HG03521 (cell line): ENCODE data around the gene DDX1.
"Not testable (repeated sequence)": the region's sequence is repeated elsewhere in the genome, so short reads cannot be mapped to it uniquely, and the experiment has no call there.

Experiments
- ATAC-seq: cut with Tn5 transposase; IDR thresholded peaks from one replicate; pipeline ENCODE4 v1.9.1; 2021; ENCODE audit warnings: mild to moderate bottlenecking, moderate library complexity; ENCODE audit not compliant: unreplicated experiment

DDX1 gene

DNA sequence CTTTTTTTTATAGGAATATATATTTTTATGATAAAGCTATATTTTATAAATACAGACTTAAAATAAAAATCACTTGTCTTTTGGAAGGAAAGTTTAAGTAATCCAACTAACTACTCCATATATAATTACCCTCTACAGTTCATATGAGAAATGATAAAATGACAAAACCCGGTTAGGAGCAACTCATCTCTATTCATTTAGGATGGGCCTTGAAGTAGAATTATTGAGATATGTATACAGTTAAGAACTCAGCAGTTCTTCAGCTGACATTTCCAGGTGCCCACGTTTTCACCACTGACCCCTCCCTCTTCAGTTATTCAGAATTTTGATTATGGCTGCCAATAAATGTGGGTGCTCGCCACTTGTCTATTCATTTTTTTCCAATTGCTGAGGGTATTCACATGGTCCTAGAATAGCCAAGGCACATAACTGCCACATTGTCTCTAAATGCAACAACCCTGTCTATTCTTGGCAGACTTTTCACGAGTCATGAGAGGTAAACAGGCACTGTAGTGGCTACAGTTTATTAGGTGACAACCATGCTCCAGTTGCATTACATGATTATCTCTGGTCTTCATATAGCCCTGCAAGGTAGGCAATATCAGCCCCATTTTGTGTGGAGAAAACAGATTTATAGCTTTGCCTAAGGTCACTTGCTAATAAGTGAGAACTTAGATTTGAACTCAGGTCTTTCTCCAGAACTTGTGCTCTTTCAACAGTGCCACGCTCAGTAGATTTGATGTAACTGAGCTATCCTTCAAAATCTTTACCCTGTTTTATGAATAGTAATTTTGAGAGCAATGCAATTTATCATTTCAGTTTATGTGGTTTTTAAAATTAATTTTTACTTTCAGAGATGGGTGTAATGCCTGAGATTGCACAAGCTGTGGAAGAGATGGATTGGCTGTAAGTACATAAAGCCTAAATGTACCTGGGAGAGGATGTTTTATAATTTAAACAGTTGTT lies 2.9 kb downstream of the DDX1 start:
- ATAC-seq, result no peak

GRCh38 chr2:15595342-15595905 lies 3.8 kb downstream of the DDX1 start:
- ATAC-seq, result no peak

DNA sequence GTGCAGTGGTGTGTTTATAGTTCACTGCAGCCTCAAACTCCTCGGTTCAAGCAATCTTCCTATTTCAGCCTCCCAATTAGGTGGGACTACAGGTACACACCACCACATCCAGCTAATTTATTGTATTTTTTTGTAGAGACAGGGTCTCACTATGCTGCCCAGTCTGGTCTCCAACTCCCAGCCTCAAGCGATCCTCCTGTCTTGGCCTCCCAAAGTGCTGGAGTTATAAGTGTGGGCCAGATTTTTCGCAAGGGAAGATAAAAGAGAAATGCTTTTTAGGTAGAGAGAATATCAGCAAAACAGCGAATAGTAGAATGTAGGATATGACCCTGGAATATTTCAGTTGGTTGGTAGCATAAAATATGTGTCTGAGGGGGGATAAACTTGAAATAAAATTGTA lies 4.3 kb downstream of the DDX1 start:
- no peak for ATAC-seq

DNA sequence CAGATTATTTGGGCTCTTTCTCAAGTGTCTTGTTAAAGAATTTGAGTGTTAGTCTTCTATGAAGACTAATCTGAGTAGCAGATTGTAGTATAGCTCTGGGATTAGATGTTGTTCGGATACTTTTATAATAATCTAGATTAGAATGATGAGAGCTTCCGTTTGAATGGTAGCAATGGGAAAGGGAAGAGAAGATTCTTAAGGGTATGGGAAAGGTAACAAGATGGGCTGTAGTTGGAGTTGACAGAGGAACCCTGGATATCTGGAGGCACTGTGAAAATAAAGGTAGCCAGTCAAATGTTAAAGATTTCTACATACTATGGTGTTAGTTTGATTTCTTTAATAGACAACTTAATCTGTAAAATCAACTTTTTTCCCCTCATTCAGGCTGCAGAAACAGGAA lies 4.7 kb downstream of the DDX1 start:
- no peak for ATAC-seq

DNA sequence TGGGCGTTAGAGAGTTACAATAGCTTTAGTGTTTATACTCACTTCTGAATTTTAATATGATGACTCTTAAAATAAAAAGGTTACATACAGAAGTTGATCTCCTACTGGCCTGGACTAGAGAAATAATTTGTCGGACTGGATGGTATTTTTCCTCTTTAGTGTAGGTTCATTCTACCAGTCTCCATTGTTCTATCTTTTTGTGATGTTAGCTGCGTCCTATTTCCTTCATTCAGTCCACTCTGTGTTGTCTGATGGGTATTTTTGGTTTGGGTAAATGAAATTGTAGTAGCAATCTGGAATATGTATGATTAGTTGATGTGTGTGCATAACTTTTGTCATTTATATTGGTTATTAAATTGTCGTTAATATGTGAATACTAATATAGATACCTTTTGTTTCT lies 5.3 kb downstream of the DDX1 start:
- ATAC-seq, result no peak

DNA sequence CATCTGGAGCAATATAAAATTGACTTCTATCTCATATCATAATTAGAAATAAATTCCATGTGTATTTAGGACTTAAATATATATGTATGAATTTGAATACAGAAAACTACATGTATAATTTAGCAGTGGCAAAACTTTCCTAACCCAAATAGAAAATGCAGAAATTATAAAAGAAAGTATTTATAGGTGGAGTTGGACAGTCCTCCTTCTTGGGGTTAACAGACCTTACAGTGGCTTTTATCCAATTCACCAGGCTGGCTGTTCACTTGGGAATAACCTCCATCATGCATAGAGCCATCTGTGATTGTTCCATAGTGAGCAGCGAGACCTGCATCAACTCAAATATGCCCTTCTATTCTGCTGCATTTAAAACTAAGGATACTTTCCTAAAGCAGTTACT lies 8.3 kb downstream of the DDX1 start:
- ATAC-seq, result no peak

- ATAC-seq, result no peak
Observed at GRCh38 chr2:15601681-15602080, 10.0 kb downstream of the DDX1 start.

GRCh38 chr2:15602393-15602792 lies 10.7 kb downstream of the DDX1 start:
- ATAC-seq, result no peak

GRCh38 chr2:15603044-15603765 lies 11.5 kb downstream of the DDX1 start:
- no peak for ATAC-seq

DNA sequence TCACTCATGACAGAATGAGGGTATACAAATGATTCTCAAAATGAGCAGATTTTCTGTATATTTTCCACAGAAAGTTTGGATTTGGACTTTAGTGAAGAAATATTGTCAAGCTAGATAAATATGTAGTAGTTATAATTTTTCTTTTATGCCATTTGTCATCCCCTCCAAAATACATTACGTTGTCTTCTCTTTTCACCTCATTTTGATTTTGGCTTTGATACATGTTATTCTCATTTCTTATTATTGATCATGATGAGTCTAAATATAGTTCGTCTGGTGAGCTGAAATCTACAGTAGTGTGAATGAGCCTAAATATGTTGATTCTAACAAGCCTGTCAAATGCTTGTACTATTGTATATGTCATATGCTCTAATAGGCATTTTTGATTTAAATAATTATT lies 12.3 kb downstream of the DDX1 start:
- ATAC-seq, result no peak

DNA sequence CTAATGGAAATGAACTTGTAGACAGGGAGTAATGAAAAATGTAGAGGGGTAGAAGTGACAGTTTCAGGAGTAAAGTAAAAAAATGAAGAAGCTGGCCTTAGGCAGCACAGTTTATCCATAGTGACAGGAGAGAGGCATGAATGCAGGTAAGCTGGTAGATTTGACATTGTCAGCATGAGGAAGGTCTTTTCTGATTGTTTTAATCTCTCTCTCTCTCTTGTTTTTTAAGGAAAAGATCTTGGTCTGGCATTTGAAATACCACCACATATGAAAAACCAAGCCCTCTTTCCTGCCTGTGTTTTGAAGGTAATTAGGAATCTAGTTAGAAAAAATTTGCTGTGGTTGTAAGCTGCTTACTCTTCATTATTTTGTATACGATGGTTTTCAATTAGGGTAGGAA lies 14.1 kb downstream of the DDX1 start:
- no peak for ATAC-seq

DNA sequence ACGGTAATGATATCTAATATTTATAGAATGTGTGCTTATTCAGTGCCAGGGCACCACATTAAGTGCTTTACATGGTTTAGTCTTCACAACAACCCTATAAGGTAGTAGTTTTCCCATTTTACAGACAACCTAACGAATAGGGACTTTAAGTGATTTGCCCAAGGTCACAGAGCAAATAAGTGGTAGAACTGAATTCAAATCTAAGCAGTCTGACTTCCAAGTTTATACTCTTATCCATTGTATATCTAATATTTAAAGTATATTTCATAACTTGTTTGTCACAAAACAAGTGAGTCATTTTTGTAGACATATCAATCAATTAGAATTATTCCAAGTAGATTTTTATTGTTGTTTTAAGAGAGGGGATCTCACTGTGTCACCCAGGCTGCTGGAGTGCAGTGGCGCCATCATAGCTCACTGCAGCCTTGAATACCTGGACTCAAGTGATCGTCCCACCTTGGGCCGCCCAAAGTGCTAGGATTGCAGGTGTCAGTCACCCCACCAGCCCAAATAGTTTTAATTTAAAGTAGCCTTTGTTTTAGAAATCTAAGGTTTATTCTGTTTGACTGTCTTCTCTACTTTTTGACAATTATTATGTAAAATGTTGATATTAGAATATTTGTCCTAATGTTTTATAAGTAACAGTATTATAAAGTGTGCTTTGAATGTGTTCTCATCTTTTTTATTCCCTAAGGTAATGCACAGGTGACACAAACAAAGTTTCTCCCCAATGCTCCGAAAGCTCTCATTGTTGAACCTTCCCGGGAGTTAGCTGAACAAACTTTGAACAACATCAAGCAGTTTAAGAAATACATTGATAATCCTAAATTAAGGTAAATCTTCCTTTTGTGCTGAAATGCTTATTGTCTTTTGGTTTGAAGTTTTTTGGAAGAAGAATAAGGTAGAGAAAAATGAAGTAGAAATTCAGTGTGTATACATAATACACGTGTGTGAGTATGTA lies 15.1 kb downstream of the DDX1 start:
- no peak for ATAC-seq

DNA sequence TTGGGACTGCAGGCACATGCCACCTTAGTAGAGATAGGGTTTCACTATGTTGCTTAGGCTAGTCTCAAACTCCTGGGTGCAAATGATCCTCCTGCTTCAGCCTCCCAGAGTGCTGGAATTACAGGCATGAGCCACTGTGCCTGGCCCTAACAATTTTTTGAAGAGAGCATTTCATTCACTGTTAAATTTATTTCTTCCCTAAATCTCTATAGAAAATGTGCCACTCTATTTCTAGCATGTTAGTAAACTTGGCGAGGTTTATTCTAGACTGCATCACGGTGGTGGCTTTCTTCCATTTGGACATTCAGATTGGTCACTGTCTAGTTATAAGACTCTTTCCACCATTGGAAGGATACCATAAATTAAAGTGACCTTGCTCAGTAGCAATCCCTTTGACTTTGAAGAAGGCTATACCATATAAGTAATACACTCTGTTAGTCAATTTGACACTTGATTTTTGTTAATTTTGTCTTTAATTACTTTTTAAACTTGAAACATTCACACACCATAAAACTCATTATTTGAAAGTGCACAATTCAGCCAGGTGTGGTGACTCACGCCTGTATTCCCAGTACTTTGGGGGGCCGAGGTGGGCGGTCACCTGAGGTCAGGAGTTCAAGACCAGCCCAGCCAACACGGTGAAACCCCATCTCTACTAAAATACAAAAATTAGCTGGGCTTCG lies 16.2 kb downstream of the DDX1 start:
- ATAC-seq, result no peak

DNA sequence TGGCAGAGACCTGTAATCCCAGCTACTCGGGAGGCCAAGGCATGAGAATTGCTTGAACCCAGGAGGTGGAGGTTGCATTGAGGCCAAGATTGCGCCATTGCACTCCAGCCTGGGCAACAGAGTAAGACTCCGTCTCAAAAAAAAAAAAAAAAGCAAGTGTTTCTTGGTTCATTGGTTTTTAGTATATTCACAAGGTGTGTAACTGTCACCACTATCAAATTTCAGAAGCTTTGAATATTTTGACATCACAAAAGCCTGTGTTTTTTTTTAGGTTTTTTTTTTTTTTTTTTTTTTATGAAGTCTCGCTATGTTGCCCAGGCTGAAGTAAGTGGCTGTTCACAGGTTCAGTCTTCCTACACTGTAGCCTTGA lies 16.7 kb downstream of the DDX1 start:
- ATAC-seq, result no peak

GRCh38 chr2:15609341-15610042 lies 17.8 kb downstream of the DDX1 start:
- ATAC-seq, result no peak

GRCh38 chr2:15610430-15610952 lies 18.8 kb downstream of the DDX1 start:
- no peak for ATAC-seq

GRCh38 chr2:15612101-15612500 lies 20.4 kb downstream of the DDX1 start:
- ATAC-seq, result not testable (repeated sequence)

DNA sequence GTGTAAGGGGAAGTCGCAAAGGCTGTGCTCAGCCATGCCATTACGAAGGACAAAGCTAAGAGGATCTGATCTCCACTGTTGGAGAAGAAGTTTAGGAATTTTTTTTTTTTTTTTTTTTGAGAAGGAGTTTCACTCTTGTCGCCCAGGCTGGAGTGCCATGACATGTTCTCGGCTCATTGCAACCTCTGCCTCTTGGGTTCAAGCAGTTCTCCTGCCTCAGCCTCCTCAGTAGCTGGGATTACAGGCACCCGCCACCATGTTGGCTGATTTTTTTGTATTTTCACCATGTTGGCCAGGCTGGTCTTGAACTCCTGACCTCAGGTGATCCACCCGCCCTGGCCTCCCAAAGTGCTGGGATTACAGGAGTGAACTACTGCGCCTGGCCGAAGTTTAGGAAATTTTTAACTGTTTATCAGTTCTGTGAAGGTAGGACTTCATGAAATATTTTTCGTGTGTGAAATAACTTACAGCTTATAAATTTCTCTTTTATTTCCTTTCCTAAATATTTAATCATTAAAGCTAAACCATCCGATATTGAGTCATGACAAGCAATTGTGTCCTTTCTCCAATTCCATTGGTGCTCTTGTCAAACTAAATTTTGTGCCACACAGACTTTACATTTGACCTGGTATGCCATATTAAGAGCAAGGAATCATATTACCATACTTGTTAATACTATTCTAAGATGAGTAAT lies 22.2 kb downstream of the DDX1 start:
- no peak for ATAC-seq
